Activated T-helper 1 cell treated with anti-CD3 and anti-CD28 coated beads, Interleukin-12 subunit alpha, Interleukin-12 subunit beta, Interleukin-2, Interleukin-4 antibody, amounts not matched to agents 30 ng/mL and 10 ng/mL and 1 ng/mL, durations not matched to agents 14 hours and 24 hours and 36 hours (primary cell): ENCODE results near the gene FGL2. TPM values are rescaled to one million over a fixed set of nuclear protein-coding genes. Genes with fewer than 3 reads are reported as not detected.

Source experiments
- DNase-seq: peaks from one replicate; pipeline ENCODE4 v3.0.0; 2021; ENCODE audit warnings: low spot score
- H3K27ac Mint-ChIP-seq: one replicate; pipeline ENCODE4 v1.8.0; 2021; ENCODE audit warnings: mild to moderate bottlenecking, mixed read lengths
- H3K27me3 Mint-ChIP-seq: one replicate; pipeline ENCODE4 v1.8.0; 2022; ENCODE audit warnings: mild to moderate bottlenecking, moderate library complexity, mixed read lengths; ENCODE audit not compliant: insufficient read depth
- H3K36me3 Mint-ChIP-seq: one replicate; pipeline ENCODE4 v1.8.0; 2021; ENCODE audit warnings: low read depth, mixed read lengths
- H3K4me1 Mint-ChIP-seq: one replicate; pipeline ENCODE4 v1.8.0; 2021; ENCODE audit warnings: low read depth, mixed read lengths
- H3K4me3 Mint-ChIP-seq: one replicate; pipeline ENCODE4 v1.8.0; 2021; ENCODE audit warnings: mild to moderate bottlenecking, moderate library complexity, mixed read lengths
- H3K9me3 Mint-ChIP-seq: one replicate; pipeline ENCODE4 v1.8.0; 2021; ENCODE audit warnings: mixed read lengths
- intact Hi-C: fragments of 100-400 bp; cut with micrococcal nuclease; formaldehyde crosslinking; loops from one replicate; pipeline ENCODE4 v1.15.1; 2024
- total RNA-seq: library from RNA; stranded (reverse); gene quantifications from 2 replicates; pipeline ENCODE4 v1.2.3, GENCODE V29; 2022

Gene FGL2
- 4.0 and 4.7 TPM in 2 replicates for total RNA-seq

- Mint-ChIP-seq H3K36me3 (peaks cover 5% of the 10 kb centered on the region), H3K4me3 (peak within 1 kb of the TSS; percentile 89), H3K27ac (peak within 1 kb of the TSS; percentile 47), H3K4me1 (peaks cover 54% of the 10 kb centered on the region), H3K9me3 (no peaks in the 10 kb centered on the region), H3K27me3 (no peaks in the 10 kb centered on the region)
- DNase-seq = no peak
- intact Hi-C loops = loop anchor here (1.0 kb wide), 1 partner anchor 42 kb away; no protein-coding TSS in a partner anchor
These were observed at the start of gene FGL2 for GRCh38 chr7:77199013-77199966. FGL2 (minus strand) TSS chr7:77199819; CDS start chr7:77199793, 26 bp downstream.

- no peak for DNase-seq
These were observed 48.5 kb upstream of the FGL2 start for GRCh38 chr7:77248154-77248553.

GRCh38 chr7:77247206-77247850, 47.7 kb upstream of the FGL2 start:
- Mint-ChIP-seq H3K36me3 (peaks cover 2% of the 10 kb centered on the region), H3K4me1 (peaks cover 20% of the 10 kb centered on the region), H3K4me3 (no peak overlapping the region), H3K9me3 (no peaks in the 10 kb centered on the region), H3K27ac (no peak overlapping the region), H3K27me3 (peaks cover 19% of the 10 kb centered on the region)
- peak; percentile 79 for DNase-seq
- intact Hi-C loops = loop anchor here (1.0 to 5.0 kb wide), 5 partner anchors 19 to 125 kb away; partner anchors contain the start of gene CCDC146

More at GRCh38 chr7:77248154-77248553, 48.5 kb upstream of the FGL2 start:
- Mint-ChIP-seq H3K27me3 (peaks cover 19% of the 10 kb centered on the region), H3K36me3 (peaks cover 2% of the 10 kb centered on the region), H3K9me3 (no peaks in the 10 kb centered on the region), H3K27ac (no peak overlapping the region), H3K4me1 (peaks cover 17% of the 10 kb centered on the region), H3K4me3 (no peak overlapping the region)
- intact Hi-C loops = loop anchor here (5.0 kb wide), 1 partner anchor 46 kb away; no protein-coding TSS in a partner anchor

GRCh38 chr7:77246026-77246640, 46.5 kb upstream of the FGL2 start:
- Mint-ChIP-seq H3K27ac (peak overlapping the region; percentile 59), H3K4me1 (peaks cover 23% of the 10 kb centered on the region), H3K9me3 (no peaks in the 10 kb centered on the region), H3K4me3 (peak overlapping the region; percentile 12), H3K27me3 (peaks cover 12% of the 10 kb centered on the region), H3K36me3 (peaks cover 5% of the 10 kb centered on the region)
- DNase-seq = no peak
- intact Hi-C loops = loop anchor here (5.0 kb wide), 1 partner anchor 44 kb away; no protein-coding TSS in a partner anchor

GRCh38 chr7:77245015-77245755, 45.6 kb upstream of the FGL2 start:
- Mint-ChIP-seq H3K9me3 (peaks cover 1% of the 10 kb centered on the region), H3K27ac (no peak overlapping the region), H3K4me1 (peaks cover 25% of the 10 kb centered on the region), H3K36me3 (peaks cover 5% of the 10 kb centered on the region), H3K4me3 (no peak overlapping the region), H3K27me3 (peaks cover 8% of the 10 kb centered on the region)
- no peak for DNase-seq
- intact Hi-C loops = loop anchor here (5.0 kb wide), 1 partner anchor 43 kb away; no protein-coding TSS in a partner anchor

GRCh38 chr7:77244222-77244934, 44.8 kb upstream of the FGL2 start:
- Mint-ChIP-seq H3K27me3 (peaks cover 5% of the 10 kb centered on the region), H3K4me1 (peaks cover 33% of the 10 kb centered on the region)
- intact Hi-C loops = no loop called here

GRCh38 chr7:77242554-77242953, 42.9 kb upstream of the FGL2 start:
- Mint-ChIP-seq H3K36me3 (peaks cover 11% of the 10 kb centered on the region), H3K4me3 (no peak overlapping the region), H3K27me3 (peaks cover 2% of the 10 kb centered on the region), H3K9me3 (peaks cover 3% of the 10 kb centered on the region), H3K4me1 (peaks cover 40% of the 10 kb centered on the region), H3K27ac (no peak overlapping the region)
- intact Hi-C loops = no loop called here
- no peak for DNase-seq

More at GRCh38 chr7:77244222-77244934, 44.8 kb upstream of the FGL2 start:
- no peak for DNase-seq
- no peak overlapping the region for H3K4me3 Mint-ChIP-seq
- no peak overlapping the region for H3K27ac Mint-ChIP-seq
- H3K36me3 Mint-ChIP-seq = peaks cover 5% of the 10 kb centered on the region
- H3K9me3 Mint-ChIP-seq = peaks cover 3% of the 10 kb centered on the region

GRCh38 chr7:77242068-77242467, 42.4 kb upstream of the FGL2 start:
- peaks cover 3% of the 10 kb centered on the region for H3K9me3 Mint-ChIP-seq
- peaks cover 14% of the 10 kb centered on the region for H3K36me3 Mint-ChIP-seq
- H3K4me1 Mint-ChIP-seq = peaks cover 40% of the 10 kb centered on the region
- no peak overlapping the region for H3K27ac Mint-ChIP-seq
- intact Hi-C loops = no loop called here
- DNase-seq = no peak
- no peaks in the 10 kb centered on the region for H3K27me3 Mint-ChIP-seq
- H3K4me3 Mint-ChIP-seq = no peak overlapping the region

GRCh38 chr7:77239471-77239870, 39.9 kb upstream of the FGL2 start:
- H3K4me1 Mint-ChIP-seq = peaks cover 23% of the 10 kb centered on the region
- H3K27ac Mint-ChIP-seq = no peak overlapping the region
- H3K4me3 Mint-ChIP-seq = no peak overlapping the region
- peaks cover 12% of the 10 kb centered on the region for H3K36me3 Mint-ChIP-seq
- DNase-seq = no peak
- peaks cover 3% of the 10 kb centered on the region for H3K9me3 Mint-ChIP-seq
- no peaks in the 10 kb centered on the region for H3K27me3 Mint-ChIP-seq
- intact Hi-C loops = no loop called here

- Mint-ChIP-seq H3K4me3 (no peak overlapping the region), H3K36me3 (peaks cover 12% of the 10 kb centered on the region), H3K9me3 (peaks cover 3% of the 10 kb centered on the region), H3K4me1 (peaks cover 23% of the 10 kb centered on the region), H3K27ac (no peak overlapping the region), H3K27me3 (no peaks in the 10 kb centered on the region)
- intact Hi-C loops = no loop called here
- DNase-seq = no peak
These were observed 39.1 kb upstream of the FGL2 start for GRCh38 chr7:77238703-77239136.

- peaks cover 9% of the 10 kb centered on the region for H3K36me3 Mint-ChIP-seq
- peaks cover 16% of the 10 kb centered on the region for H3K4me1 Mint-ChIP-seq
These were observed 35.7 kb upstream of the FGL2 start for GRCh38 chr7:77235276-77235675.

More at GRCh38 chr7:77235276-77235675, 35.7 kb upstream of the FGL2 start:
- peaks cover 2% of the 10 kb centered on the region for H3K27me3 Mint-ChIP-seq
- H3K9me3 Mint-ChIP-seq = peaks cover 11% of the 10 kb centered on the region
- no peak for DNase-seq
- intact Hi-C loops = no loop called here
- no peak overlapping the region for H3K4me3 Mint-ChIP-seq
- H3K27ac Mint-ChIP-seq = no peak overlapping the region
